HG03342 (cell line): ENCODE results near the gene DYNC2LI1.
"Not testable (repeated sequence)": the region's sequence is repeated elsewhere in the genome, so short reads cannot be mapped to it uniquely, and the experiment has no call there.

Source experiments
- ATAC-seq: cut with Tn5 transposase; IDR thresholded peaks from one replicate; pipeline ENCODE4 v1.9.1; 2021; ENCODE audit warnings: mild to moderate bottlenecking, moderate library complexity; ENCODE audit not compliant: unreplicated experiment

DYNC2LI1 gene

DNA sequence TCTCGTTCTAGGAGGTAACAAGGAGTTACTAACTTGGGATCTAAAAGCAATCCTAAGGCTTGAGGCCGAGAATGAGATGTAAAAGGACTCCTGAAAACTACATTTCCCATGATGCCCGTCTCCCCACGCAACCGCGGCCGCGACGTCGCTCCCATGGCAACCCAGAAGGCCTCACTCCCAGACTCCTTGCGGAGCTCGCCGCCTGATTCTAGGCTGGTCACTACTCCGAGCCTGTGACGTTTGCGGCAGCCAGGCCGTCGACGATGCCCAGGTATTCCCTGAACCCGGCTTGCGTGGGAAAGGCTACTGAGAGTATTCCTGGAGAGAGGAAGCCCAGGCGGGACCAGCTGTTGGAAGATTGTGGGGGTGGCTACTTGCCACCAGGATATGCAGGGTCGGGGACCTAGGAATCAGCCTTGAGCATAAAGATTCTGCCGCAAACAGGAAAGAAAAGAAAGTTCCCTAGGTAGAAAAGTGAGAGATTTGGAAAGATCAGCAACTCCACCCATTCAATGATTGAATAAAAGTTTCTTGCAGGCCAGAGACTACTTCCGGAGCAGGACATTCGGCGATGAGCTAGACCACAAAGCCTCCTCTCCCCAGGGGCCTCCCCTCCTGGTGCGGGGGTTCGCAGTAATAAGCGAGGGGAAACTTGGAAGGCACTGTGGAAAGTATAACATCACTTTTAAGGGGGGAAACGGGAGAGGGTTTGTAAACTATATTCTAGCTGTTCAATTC, at the start of gene DYNC2LI1:
TSS of gene DYNC2LI1 (plus strand) at position 164 of the 738 bp plus-strand sequence. CDS start at position 264, 100 bp downstream.
- ATAC-seq: peak; percentile 99

DNA sequence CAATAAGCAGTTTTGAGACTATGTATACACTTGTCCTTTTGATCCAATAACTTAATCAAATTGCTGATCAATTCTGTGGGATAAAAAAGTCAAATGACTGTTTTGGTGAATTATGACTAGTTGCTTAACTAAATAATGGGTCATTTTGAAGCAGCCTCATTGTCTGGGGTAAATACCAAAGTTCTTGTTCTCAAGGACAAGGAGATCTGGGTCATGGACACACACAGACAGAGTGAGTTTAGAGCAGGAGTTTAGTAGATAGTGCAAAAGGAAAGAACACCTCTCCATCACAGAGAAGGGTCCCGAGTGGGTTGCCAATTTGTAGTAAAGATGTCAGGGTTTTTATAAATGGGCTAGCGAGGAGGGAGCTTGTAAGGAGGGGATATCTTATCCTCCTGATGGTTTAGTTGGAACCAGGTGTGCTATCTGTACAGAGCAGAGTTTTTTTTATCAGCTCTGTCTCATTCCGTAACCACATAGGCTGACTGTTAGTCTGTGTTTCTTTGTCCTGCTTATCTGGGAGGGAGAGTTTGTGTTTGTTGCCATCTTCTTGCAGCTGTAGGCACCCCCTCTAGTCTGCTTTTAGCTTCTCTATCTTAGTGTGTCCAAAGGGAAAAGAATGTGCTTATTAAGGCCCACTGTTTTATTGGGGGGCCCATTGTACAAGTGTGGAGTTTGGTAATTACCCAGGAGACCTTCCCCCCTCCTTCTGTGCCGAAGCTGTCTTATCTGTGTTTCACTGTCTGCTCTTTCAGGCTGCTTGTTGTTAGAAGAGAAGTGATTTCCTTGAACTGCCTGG, 48.9 kb upstream of the DYNC2LI1 start:
- no peak for ATAC-seq

DNA sequence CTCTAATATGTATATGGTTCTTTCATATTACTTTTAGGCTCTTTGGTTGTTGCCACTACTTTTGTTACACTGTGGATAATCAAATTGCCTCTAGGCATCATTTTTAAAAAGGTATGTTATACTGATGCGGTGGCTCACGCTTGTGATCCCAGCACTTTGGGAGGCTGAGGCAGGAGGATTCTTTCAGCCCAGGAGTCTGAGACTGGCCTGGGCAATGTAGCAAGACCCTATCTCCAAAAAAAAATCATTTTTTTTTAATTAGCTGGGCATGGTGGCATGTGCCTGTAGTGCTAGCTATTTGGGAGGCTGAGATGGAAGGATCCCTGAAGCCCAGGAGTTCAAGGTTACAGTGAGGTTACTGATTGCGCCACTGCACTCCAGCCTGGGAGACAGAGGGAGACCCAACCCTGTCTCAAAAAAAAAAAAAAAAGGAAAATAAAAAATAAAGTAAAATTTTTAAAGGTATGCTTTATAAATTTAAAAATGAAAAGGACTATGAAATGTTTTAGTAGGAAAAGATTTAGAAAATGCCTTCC, 48.1 kb upstream of the DYNC2LI1 start:
- no peak for ATAC-seq

DNA sequence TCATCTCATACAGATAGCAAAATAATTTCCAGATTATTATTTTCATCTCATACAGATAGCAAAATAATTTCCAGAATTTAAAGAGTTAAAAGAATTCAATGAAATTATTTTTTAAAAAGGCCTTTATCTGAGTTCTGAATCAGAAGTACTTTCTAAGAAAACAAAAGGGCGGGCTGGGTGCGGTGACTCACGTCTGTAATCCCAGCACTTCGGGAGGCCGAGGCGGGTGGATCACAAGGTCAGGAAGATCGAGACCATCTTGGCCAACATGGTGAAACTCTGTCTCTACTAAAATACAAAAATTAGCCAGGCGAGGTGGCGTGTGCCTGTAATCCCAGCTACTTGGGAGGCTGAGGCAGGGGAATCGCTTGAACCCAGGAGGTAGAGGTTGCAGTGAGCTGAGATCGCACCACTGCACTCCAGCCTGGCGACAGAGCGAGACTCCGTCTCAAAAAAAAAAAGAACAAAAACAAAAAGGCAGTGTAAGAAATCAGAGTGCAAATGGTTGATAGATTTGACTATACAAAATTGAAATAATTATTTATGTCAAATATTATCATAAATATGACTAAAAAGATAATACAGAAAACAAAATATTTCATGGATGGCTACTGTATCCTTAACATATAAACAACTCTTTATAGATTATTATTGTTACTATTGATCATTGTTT, 46.7 kb upstream of the DYNC2LI1 start:
- not testable (repeated sequence) for ATAC-seq

DNA sequence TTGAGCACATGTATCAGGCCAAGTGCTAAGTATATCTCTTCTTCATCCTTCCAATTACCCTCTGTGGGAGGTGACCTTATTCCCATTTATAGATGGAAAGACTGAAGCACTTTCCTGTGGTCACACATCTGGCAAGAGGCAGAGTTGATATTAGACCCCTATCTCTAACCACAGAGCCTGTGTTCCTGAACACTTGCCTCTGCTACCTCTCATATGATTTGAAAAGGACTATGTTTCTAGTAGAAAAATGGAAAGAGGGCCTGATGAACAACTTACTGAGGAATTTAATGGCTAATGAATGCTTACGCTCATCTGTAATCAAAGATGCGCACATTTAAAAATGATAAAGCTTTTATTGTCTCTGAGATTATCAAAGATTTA, 46.2 kb upstream of the DYNC2LI1 start:
- no peak for ATAC-seq

DNA sequence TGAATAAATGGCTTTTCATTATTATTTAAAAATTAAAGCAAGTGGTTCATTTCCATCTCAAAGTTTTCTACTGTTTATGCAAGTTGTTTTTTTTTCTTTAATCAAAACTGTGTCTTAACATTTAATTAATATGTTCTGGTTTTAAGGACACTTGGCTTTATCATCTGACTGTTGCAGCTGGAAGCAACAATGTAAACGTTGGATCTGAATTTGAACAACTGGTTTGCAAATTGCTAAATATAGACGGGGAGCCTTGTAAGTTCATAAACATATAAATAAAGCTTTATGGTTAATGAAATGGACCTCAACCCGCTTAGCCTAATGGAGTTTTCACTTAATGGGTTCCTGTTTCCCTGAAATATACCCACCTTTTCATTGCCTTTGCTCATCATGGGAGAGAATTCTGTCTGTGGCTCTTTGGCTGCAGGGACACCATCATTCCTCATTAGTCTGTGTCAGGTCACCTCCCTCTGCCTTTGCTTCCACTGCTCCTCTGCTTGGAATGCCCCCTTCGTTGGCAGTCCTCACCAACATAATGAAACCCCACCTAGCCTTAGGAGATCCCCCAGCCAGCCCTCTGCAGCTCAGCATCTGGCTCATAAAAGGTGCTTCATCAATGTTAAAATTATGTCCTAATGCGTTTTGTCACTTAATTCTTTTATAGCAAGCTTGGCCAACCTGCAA, 44.2 kb upstream of the DYNC2LI1 start:
- ATAC-seq: no peak

DNA sequence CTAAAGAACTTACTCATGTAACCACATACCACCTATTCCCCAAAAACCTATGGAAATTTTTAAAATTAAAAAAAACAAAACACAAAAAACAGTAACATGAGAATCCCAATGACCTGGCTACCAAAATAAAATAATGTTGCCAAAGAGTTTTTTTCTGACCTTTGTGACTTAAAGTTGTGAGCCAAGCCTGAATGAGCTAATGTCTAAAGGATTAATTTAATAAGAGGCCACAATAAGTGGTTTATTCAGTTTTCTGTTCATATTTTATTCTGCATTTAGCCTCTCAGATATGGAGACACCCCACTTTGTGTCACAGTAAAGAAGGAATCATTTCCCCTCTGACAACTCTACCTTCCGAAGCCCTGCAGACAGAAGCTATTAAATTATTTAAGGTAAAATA, 42.6 kb upstream of the DYNC2LI1 start:
- ATAC-seq: no peak

DNA sequence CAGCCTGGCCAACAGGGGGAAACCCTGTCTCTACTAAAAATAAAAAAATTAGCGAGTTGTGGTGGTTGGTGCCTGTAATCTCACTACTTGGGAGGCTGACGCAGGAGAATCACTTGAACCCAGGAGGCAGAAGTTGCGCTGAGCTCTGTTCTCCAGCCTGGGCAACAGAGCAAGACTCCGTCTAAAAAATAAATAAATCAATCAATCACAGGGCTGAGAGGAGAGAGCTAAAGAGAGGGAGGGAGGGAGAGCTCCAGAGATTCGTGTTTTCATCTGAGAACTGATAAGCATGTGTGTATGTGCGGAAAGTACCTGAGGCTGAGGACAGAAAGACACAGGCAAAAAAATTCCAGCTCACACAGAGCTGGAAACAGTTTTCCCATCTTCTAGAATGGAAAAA, 37.2 kb upstream of the DYNC2LI1 start:
- ATAC-seq: no peak

DNA sequence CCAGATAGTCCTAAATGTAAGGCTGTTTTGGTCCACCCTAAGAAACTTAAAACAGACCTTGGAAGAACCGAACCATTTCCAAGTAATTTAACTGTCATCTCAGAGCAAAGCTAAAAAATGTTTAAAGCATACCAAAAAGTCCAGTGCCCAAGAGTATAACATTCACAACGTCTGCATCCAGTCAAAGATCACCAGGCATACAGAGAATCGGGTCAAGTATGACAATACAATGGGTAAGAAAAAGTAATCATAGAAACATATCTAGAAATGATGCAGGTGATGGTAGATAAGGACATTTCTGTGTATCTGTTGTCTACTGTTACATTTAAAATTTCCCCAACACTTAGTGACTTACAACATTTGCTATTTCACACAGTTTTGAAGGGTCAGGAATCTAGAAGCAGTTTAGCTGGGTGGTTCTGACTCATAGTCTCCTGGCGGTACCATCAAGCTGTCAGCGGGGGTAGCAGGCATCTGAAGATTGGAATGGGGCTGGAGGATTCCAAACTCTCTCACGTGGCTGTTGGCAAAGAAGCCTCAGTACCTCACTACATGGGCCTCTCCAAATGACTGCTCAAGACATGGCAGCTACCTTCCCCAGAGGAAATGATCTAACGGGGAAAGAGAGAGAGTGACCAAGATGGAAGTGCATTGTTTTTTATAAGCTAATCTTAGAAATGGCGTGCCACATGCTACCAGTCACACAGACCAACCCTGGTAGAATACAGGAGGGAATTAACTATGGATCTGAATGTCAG, 36.6 kb upstream of the DYNC2LI1 start:
- no peak for ATAC-seq

DNA sequence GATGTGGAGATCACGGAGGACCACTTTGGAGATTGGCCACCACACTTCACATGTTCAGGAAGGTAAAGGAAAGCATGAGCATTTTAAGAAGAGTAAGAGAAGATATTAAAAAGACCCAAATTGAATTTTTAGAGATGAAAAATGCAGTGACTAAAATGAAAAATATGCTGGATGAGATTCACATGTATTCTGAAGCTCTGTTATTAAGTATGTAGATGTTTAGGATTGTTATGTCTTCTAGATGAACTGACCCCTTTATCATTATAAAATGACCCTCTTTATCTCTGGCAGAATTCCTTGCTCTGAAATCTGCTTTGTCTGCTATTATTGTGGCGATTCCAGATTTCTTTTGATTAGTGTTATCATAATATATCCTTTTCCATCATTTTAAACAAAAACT, 36.0 kb upstream of the DYNC2LI1 start:
- ATAC-seq: no peak

DNA sequence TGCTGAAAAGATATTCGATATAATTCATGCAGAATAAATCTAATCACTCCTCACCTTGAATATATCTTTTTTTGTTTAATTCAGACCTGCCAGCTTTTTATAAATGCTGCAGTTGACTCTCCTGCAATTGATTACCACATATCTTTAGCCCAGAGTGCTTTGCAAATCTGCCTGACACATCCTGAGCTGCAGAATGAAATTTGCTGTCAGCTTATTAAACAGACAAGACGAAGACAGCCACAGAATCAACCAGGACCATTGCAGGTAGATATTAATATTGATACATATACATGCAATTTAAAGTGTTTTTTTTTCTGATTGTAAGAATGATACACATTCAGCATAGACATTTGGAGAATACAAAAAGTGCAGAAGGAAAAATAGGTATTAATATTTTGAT, 35.6 kb upstream of the DYNC2LI1 start:
- ATAC-seq: no peak

DNA sequence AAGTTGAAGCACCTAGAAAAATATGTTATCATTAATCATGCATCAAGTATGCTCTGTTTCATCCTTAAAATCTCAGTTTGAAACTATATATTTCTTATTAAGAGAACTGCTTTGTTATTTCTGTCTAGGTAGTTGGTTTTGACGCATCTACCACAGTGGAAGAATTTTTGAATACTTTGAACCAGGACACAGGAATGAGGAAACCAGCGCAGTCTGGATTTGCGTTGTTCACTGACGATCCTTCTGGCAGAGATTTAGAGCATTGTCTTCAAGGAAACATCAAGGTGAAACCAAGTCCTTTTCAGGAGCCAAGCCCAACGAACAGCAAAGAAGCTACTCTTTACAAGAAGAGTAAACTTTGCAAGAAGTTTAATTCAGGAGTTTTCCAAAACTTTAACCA, 30.1 kb upstream of the DYNC2LI1 start:
- ATAC-seq: no peak

DNA sequence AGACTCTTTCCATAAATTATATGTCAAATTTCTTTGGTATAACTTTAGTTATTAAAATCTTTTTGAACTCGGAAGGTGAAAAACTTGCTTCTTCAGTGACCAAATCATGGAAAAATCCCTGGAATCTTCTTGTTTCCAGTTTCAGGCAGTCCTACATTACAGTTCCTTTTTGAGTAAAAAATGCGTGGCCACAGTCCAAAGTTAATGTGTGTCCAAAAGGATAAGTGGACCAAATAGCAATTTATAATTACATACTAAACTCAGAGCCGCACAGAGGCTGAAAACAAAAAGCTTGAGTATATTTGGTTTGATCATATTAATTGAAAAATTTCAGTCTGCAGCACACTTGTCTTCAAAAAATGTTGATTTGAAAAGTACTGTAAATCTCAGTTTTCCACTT, 28.4 kb upstream of the DYNC2LI1 start:
- ATAC-seq: no peak

DNA sequence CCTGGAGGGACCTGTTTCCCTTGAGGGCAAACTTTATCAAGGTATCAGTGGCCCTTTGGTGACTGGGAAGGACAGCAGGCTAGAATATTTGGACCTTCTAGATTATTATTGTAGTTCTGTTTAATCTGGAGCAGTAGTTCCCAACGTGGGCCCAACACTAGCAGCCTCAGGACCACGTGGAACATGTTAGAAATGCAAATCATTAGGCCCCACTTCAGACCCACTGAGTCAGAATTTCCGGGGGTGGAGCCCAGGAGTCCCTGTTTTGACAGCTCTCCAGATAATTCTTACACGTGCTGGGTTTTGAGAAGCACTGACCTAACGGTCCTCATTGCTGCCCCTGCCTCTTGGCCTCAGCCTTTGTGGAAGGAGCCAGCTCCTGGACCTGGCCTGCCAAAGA, 25.5 kb upstream of the DYNC2LI1 start:
- ATAC-seq: no peak

DNA sequence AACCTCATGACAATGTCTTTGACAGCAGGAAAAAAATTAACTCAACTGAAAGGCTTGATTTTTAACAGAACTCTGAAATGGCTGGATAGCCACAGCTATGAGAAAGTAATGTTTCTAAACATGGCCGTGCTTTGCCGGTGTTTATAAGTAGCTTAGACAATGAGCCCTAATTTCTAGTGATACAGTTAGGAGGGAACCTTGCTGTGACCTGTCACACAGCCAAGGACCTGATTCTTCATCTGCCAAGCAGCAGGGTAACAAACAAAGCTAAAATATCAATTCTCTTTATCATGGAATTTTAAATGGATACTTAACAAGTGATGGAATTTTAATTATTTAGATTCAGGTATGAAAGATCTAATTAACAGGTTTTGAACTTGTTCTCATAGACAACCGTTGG, 24.3 kb upstream of the DYNC2LI1 start:
- ATAC-seq: no peak

DNA sequence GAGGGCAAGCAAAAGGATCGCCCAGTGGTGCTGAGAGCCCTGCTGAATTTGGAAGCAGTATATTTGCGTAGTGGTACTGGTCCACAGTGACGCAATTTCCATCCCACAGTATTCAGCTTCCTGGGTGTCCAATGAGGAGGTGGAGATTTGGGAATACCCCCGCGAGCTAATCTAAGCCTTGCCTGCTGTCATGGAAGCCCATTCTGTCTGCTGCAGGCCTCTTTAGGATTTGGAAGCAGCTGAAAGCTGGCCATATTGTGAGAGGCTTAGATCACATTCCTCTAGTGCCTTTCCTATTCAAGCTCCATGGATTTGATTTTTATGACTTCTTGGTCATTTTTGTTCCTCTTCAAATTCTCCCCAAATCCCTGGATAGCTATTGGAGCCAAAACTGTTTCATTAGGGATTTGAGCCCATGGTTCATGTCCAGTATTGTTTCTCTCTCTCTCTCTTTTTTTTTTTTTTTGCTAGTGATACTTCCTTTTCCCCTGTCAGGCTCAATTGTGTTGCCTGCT, 22.3 kb upstream of the DYNC2LI1 start:
- ATAC-seq: no peak

DNA sequence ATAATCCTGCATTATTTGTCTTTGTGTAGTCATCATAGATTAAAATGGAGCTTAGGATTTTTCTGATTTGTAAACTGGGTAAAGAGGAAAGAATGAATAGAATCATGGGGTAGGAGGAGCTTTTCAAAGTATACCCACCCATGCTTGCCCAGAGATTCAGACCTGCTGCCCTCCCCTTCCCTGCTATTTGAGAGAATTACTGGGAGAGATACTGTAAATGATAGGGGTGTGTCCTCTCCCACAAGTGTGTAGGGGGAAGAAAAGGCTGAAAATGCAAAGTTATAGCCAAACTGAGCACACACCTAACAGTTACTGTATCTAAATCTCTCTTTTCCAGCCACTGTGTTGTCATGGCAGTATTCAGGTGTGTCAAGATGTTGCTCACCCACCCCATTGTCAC, 21.5 kb upstream of the DYNC2LI1 start:
- ATAC-seq: no peak

DNA sequence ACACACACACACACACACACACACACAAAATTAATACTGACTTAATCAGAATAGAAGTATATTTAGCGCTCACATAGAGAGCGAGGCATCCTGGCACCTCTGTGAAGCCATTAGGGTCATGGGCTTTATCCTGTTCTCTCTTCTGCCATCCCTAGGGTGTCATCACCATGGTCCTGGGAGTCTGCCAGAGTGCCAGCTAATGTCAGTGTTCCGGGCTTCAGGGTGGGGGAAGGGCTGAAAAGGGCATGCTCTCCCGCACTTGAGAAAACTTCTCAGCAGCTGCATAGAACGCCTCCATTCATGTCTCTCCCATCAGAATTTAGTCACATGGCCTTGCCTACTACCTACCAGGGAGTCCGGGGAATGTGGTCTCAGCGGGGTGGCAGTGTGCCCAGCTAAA, 19.7 kb upstream of the DYNC2LI1 start:
- ATAC-seq: no peak

DNA sequence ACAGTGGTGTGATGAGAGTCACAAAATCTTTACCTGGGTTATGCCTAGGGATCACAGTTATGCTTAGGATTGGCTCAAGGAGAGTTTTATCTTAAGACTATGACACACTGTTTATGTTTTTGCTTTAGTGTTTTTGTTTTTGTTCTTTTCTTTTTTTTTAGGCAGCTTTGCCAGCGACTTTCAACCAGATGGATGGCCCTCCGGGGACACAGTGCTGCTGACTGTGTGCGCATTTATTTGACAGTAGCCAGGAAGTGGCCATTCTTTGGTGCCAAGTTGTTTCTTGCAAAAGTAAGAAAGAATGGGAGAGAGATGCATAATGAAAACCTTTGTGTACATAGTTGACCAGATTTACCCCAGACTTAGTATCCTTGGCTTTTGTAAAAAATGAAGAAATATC, 15.1 kb upstream of the DYNC2LI1 start:
- no peak for ATAC-seq

DNA sequence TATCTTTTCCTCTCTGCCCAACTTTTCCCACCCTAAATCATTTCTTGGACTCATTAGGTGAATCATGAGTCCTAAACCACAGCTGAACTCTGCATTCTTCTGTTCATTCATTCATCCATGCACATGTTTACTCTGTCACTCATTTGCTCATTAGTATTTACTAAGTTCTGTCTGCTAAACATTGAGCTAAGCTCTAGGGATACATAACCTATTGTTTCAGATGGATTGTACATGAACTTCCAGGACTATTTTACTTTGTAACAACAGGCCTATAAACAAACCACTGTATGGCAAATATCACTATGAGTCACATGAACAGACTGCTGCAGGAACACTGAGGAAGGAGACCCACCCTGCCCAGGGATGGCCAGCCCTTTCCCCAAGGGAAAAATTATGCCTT, 14.6 kb upstream of the DYNC2LI1 start:
- no peak for ATAC-seq
